Anterior cingulate cortex (tissue), 58 donors: ENCODE results near the gene PURB.
"Not testable (repeated sequence)": the region's sequence is repeated elsewhere in the genome, so short reads cannot be mapped to it uniquely, and the experiment has no call there.

Source experiments
- DNase-seq, 58 donors: peaks; one replicate each; lab custom pipeline; 2025; lab: John Stamatoyannopoulos, UW

The PURB gene

DNA sequence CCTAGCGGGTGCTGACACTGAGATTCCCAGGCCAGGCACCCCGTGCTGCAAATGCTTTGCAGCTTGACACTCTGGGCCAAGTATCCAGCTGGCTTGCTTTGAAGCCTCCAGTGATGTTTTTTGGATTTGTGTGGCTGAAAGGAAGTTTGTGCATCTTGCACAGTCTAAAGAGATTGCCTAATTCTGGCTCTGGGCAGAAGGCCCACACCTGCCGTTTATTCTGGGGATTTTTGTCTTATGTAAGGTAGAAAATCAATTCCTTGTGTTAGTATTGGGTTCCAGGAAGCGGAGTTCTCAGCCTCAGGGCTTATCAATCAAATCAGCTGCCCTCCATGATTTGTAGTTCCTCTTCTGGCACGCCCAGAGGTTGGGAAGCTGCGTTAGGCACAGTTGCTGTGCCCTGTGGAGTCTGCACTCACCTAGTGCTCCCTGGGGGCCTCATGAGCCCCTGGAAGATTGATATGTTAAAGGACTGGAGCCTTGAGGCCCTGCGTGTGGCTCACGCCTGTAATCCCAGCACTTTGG, 8.4 kb upstream of the PURB start:
- no peak for DNase-seq

DNA sequence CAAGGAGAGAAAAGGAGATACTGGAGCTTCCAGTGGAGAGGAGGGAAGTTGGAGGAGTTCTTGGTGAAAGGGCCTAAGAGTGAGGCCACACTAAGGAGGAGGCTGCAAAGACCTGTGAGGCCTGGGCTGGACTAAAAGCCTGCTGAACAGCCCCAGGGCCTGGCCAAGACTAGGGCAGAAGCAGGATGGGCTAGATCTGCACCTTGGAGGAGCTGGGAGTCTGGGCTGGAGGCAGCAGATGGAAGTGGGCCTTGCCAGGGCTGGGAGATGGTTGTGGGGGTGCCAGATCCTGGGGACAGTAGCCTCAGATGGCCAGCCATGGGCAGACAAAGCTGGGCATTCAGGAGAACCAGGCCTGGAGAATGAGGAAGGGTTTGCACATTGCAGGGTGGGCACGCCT, 6.5 kb upstream of the PURB start:
- peak in 1 of 58 donors; percentile 32 for DNase-seq

DNA sequence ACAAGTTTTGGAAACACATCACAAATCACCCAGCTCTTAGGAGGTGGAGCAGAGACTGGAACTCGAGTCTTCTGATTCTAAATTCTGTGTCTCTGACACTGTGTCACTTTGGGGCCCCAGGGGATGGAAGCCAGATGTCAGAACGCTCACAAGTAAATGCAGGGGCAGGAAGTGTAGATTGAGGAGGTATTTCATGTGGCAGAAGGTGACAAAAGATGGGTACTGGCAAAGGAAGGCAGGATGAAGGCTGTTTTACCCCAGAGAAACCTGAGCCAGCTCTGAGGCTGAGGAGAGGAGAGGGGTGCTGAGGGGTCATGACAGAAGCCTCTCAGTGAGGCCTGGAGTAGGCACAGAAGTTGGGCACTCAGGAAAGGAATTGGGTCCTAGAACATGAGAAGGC, 6.0 kb upstream of the PURB start:
- no peak for DNase-seq

DNA sequence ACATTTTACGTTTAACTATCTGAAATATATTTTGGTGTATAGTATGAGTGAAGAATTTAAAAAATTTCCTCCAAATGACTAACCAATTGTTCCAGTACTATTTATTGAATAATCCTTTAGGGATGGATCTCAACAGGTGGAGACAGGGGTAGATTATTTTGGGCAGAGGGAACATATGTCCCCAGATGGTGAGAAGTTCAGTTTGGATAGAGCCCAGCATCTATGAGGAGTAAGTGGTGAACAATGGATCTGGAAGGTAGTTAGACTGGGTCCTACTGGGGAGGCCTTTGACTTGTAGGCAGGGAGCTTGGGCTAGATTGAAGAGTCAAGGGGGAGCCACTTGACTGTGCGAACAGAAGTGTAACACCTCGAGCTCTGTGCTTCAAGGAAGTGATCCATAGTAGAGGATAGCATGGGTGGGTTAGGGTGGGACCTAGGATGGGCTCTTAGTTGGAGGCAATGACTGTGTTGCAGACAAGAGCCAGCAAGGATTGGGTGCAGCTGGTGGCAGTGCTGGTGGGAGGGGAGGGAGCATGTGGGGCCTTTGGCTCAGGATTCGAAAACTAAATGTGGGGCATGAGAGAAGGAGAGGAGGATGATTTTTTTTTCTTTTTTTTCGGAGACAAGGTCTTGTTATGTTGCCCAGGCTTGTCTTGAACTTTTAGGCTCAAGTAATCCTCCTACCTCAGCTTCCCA, 3.9 kb upstream of the PURB start:
- DNase-seq: no peak

DNA sequence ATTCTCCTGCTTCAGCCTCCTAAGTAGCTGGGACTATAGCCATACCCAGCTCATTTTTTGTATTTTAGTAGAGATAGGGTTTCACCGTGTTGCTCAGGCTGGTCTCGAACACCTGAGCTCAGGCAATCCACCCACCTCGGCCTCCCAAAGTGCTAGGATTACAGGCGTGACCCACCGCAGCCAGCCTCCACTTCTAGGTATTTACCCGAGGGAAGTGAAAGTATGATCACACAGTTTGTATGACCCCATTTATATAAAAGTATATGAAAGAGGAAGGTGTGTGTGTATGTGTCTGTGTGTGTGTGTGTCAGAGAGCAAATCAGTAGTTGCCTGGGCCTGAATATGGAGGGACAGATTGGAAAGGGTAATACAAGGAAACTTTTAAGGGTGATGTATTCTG, 2.0 kb upstream of the PURB start:
- no peak for DNase-seq

DNA sequence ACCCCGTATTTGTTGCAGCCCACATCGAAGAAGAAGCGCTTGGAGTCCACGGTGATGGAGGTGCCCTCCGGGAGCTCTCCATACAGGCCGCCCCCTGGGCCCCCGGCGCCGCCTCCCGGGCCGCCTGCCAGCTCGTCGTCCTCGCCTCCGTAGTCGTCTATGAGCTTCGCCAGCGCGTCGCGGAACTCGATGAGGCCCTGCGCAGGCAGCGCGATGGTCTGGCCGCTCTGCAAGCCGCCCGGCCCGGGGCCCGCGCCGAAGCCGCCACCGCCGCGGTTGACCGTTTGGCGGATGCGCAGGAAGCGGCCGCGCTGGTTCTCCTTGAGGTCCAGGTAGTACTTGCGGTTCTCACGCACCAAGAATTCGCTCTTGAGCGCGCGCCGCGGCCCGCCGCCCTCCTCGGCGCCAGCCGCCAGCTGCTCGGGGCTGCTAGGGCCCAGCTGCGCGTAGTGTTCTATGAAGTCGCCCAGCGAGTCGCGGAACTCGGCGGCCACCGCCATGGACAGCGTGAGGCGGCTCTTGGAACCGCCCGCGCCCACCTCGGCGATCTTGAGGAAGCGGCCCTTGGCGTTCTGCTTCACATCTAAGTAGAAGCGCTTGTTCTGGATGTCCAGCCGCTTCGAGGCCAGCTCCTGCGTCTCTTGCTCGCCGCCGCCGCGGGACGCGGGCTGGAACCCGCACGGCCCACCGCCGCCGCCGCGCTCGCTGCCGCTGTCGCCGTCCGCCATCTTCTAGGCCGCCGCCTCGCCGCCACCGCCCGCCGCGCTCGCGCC, 523 bp downstream of the PURB start:
- peak in 35 of 58 donors; percentile 11 to 70 (median 51) for DNase-seq

DNA sequence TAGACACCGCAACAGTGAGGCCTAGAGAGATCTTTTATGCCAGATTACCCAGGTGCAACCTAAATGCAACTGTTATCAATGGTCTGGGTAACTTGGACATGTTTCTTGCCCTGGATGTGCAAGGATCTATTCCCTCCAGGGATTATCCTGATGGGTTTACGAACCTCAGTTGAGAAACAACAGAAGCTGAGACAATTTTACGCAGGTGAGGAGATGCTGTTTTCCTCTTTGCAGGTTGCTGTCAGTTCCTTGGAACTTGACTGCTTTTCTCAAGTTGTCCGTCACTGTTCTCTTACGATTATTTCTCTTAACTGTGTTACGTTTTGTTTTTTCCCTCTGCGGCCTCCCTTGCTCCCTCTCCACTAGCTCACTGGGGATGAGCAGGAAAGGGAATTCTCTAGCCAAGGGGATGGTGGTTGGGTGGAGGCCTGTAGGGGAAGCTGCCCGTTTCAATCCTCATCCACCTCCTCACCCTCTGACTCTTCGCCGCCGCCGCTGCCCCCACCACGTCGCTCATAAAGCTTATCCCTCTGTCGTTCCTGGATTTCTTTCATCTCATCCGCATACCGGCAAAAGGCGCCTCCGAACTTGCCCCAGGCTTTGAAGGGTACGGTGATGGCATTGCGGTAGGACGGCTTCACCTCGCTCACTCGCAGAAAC, 1.2 kb downstream of the PURB start:
- DNase-seq: no peak

DNA sequence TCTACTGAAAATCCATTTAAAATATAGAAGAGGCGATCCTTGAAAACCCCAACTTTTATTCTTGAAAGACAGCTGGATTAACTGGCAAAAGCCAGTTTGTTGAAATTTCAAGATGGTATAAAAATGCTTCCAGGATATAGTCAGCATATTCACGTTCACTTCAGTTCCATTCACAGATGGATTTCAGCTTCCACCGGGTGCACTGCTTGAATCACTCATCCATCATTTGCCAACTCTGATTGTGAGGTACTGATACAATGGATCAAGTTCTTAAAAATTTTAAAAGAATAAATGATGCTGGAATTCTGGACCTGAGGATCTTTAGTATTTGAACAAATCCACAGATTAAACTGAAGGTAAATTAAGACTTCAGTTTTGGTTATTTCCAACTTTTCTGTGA, 2.4 kb downstream of the PURB start:
- no peak for DNase-seq

DNA sequence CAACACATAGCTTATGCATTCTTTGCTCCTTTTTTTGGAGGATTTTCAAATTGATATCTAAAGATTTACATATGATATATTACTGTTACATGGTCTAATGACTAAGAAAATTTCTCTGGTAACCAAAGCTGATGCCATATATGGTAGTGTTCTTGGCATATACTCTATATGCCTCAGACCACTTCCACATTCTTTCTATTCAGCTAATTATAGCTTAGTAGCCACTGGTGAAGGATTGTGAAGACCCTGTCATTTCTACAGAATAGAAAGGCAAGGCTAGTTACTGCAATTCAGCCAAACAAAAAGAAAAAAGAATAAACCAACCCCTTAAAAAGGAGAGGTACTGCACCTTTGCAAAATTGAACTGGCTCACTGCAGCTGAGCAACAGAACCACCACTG, 3.7 kb downstream of the PURB start:
- DNase-seq: no peak

DNA sequence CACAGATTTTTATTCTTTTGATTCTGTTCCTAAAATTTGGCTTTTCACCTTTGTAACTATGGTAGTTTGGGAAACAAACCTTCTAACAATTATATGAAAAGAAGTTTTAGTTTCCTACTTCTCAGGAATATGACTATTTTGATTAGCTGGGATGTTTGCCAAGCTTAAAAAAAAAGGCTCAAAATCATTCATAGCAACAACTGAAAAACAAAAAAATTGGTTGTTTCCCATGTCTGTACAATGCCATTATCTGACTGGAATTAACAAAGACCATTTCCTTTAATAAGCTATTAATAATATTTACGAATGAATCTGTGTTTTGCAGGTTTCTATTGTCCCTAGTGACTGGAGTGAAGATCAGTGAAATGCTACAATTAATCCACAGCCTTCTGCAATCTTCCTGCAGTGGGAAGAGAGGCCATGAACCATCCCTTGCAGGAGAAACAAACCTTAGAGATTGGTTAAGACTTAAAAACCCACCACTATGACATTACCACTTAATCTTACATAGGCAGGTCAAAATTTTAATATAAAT, 4.2 kb downstream of the PURB start:
- no peak for DNase-seq

DNA sequence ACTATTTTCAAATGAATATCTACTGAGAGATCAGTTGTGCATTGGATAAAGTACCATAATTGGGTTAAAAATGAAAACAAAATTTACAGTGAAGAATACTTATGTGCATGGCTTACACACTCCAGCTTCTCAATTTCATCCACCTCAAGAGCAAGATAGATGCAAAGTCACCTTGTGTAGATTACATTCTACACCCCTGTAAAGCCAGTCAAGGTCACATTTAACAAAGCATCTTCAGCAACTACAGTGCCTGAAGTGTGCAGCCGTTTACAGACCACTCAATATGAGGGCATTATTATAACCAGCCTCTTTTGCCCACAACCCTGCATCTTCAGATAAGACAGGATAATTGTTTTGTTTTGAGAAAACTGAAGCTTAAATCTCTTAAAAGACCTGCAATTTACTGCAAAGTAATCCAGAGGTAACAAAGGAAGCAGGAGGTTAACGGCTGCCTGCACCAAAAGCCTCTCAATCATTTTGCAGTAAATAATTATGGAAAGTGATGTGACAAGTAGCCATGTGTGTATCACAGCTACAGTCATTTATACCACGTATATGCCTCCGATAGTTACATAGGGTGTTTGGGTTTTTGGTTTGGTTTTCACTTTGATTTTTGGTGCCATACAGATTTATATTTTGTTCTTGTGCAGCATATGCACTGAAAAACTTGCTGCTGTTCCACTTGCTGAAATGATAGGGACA, 4.9 kb downstream of the PURB start:
- no peak for DNase-seq

DNA sequence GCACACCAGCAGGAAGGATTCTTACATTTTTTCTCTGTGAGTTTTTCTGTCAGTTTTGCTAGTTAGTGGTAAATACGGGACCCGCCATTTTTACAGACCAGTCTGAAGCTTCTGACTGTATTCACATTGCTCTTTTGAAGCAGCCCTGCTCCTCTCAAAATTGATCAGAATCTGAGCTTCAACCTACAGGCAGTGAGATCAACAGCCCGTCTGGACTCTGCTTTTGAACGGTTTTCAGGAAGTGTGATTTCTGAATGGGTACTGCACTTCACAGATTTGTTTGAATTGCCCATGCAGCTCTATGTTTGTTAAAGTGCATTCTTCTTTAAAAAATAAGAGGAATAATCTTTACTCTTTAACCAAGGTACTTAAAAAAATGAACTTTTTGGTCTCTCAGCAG, 8.9 kb downstream of the PURB start:
- DNase-seq: no peak

DNA sequence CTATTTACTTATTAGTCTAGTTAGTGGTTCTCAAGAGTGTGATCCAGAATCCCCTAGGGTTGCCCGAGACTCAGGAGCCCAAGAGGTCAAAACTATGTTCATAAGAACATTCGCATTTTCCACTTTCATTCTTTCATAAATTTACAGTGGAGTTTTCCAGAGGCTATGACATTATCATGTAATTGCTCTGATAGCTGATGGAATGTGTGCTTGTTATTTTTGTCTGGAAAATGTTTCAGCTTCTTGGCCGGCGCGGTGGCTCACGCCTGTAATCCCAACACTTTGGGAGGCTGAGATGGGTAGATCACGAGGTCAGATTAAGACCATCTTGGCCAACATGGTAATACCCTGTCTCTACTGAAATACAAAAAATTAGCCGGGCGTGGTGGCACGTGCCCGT, 10.1 kb downstream of the PURB start:
- no peak for DNase-seq

DNA sequence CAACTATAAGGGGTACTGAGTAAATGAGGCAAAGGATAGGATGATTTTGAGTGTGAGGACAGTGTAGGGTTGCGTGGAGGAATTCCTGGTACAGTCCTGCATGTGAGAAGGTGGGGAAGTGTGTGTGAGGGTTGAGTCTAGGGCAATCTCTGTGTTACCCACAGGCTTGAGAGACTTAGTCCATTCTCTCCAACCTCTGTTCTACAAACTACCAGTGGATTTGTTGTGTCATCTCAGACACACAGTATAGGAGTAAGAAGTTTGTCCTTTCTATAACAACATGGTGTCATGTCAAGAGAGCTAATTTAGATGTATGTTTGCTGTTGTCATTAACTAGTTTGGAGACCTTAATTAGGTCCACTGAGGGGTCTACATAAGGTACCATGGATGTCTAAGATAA, 12.5 kb downstream of the PURB start:
- no peak for DNase-seq

DNA sequence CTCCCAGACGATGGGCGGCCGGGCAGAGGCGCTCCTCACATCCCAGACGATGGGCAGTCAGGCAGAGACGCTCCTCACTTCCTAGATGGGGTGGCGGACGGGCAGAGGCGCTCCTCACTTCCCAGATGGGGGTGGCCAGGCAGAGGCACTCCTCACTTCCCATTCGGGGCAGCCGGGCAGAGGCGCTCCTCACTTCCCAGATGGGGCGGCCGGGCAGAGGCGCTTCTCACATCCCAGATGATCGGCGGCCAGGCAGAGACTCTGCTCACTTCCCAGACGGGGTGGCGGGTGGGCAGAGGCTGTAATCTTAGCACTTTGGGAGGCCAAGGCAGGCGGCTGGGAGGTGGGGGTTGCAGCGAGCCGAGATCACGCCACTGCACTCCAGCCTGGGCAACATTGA, 13.4 kb downstream of the PURB start:
- DNase-seq: not testable (repeated sequence)

DNA sequence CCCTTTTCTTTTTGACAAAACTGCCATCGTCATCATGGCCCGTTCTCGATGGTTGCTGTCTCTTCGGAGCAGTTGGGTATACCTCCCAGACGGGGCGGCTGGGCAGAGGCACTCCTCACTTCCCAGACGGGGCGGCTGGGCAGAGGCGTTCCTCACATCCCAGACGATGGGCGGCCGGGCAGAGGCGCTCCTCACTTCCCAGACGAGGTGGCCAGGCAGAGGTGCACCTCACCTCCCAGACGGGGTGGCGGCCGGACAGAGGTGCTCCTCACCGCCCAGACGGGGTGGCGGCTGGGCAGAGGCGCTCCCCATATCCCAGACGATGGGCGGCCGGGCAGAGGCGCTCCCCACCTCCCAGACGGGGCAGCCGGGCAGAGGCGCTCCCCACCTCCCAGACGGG, 14.6 kb downstream of the PURB start:
- DNase-seq: not testable (repeated sequence)

DNA sequence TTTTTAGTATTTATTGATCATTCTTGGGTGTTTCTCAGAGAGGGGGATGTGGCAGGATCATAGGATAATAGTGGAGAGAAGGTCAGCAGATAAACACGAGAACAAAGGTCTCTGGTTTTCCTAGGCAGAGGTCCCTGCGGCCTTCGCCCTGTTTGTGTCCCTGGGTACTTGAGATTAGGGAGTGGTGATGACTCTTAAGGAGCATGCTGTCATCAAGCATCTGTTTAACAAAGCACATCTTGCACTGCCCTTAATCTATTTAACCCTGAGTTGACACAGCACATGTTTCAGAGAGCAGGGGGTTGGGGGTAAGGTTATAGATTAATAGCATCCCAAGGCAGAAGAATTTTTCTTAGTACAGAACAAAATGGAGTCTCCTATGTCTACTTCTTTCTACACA, 15.0 kb downstream of the PURB start:
- DNase-seq: not testable (repeated sequence)

DNA sequence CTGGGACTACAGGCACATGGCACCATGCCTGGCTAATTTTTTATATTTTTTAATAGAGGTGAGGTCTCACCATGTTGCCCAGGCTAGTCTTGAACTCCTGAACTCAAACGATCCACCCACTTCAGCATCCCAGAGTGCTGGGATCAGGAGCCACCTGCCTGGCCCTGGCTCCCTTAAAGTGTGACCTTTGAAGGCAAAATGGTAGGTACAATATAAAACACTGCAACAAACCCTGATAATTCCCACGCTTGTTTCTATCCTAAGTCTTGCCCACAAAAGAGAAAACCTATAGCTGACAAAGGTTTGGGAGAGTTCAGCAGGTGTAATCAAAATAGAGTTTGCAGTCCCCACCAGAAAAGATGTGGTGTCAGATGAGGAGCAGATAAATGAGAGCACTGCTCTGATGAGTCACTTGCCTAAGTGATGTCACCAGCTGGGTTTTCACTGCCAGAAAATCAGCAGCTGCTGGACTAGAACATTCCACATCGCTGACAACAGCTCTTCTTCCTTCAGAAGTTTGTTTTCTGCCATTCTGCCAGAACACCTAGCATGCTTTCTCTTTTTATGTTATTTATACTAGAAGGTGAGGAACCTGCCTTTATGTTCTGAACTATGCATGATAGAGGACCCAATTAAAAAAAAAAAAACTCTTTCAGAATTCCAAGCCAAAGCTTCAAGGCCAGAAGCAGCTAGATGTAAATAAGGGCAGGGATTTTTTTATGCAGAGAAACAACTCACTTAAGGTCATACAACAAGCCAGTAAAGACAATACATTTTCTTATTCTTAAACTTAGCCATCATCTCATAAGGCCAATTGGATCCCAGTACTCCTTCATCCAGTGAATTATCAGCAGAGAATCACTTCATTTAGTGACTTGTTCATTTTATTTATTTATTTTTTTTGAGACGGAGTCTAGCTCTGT, 18.0 kb downstream of the PURB start:
- DNase-seq: peak in 13 of 58 donors; percentile 3 to 59 (median 22)

DNA sequence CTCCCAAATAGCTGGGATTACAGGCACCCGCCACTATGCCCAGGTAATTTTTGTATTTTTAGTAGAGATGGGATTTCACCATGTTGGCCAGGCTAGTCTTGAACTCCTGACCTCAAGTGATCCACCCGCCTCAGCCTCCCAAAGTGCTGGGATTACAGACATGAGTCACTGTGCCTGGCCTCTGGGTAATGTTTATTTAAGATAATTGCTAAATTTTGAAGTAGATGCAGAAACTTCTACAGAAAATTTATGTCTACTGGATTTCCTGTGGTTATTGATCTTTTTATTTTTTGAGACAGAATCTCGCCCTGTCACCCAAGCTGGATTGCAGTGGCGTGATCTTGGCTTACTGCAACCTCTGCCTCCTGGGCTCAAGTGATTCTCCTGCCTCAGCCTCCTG, 23.4 kb downstream of the PURB start:
- DNase-seq: not testable (repeated sequence)
